ENCODE data around the gene SLC1A4. TPM values are rescaled to one million over a fixed set of nuclear protein-coding genes. Genes with fewer than 3 reads are reported as not detected.

SLC1A4 gene
- polyA plus RNA-seq, 1 of the 3 experiments (the other 2 are of a cell fraction), result 4.4 TPM

- ChIA-PET POLR2A (no interaction called here), CTCF (interaction anchor here (4.4 kb wide), 1 partner anchor 26 kb away, joined by 23 read pairs; no protein-coding TSS in a partner anchor)
- H3K9ac ChIP-seq, result no peak overlapping the region
- H3K9me3 ChIP-seq, result no peaks in the 10 kb centered on the region
- WGBS (ENCODE audit: low lambda C conversion rate), result 60% methylated on average over 12 of the region's 12 CpGs
- no peaks in the 10 kb centered on the region for H3K9me2 ChIP-seq
- no peaks in the 10 kb centered on the region for H3K36me3 ChIP-seq (replicated peaks in 1 of 2; ENCODE audit: control insufficient read depth in 1 of 2, insufficient read depth in 2 of 2, low read length in 1 of 2)
- no peaks in the 10 kb centered on the region for H3K27me3 ChIP-seq (ENCODE audit: insufficient read depth)
- H3K79me2 ChIP-seq (ENCODE audit: insufficient read depth), result no peaks in the 10 kb centered on the region
- DNase-seq, result no peak
- H3K4me2 ChIP-seq, result no peak overlapping the region
- H4K20me1 ChIP-seq (ENCODE audit: insufficient read depth), result no peaks in the 10 kb centered on the region
- no peaks in the 10 kb centered on the region for H3F3A ChIP-seq (replicated peaks; ENCODE audit: insufficient read depth)
- no peak overlapping the region for H3K4me3 ChIP-seq (ENCODE audit: low read depth in 2 of 2, low read length in 1 of 2)
- H3K4me1 ChIP-seq (ENCODE audit: control insufficient read depth in 1 of 2, insufficient read depth in 2 of 2, low read depth in 1 of 2, low read length in 1 of 2), result no peaks in the 10 kb centered on the region; a peak in 1 of 4 replicates
- H3K27ac ChIP-seq (ENCODE audit: low read depth in 2 of 2, low read length in 1 of 2), result no peak overlapping the region
- H2AFZ ChIP-seq (ENCODE audit: low read depth), result no peak overlapping the region
- TF ChIP-seq PBX3 (IDR thresholded peaks at IDR 0.05), result no peak
- no peak for TF ChIP-seq SIN3A (IDR thresholded peaks at IDR 0.05; ENCODE audit: borderline replicate concordance, low read depth, low read length)
- TF ChIP-seq FOSL2 (IDR thresholded peaks at IDR 0.05; ENCODE audit: borderline replicate concordance, low read depth), result no peak
- TF ChIP-seq FOXJ3 (CRISPR knock-in tag; IDR thresholded peaks at IDR 0.05), result no peak
- TF ChIP-seq TEAD4 (IDR thresholded peaks at IDR 0.05; ENCODE audit: borderline replicate concordance, insufficient read depth), result no peak
- no peak for TF ChIP-seq MAX (IDR thresholded peaks at IDR 0.05; ENCODE audit: low read depth)
- no peak for TF ChIP-seq NRF1 (IDR thresholded peaks at IDR 0.05; ENCODE audit: low read depth, low read length)
Measured at GRCh38 chr2:64943387-64944150, 45.6 kb upstream of the SLC1A4 start.

- CTCF ChIA-PET, result interaction anchor here (0.6 to 4.4 kb wide), 2 partner anchors 27 to 89 kb away, joined by 3 to 23 read pairs; no protein-coding TSS in a partner anchor
Measured at GRCh38 chr2:64944484-64944883, 44.7 kb upstream of the SLC1A4 start.

More at GRCh38 chr2:64944484-64944883, 44.7 kb upstream of the SLC1A4 start:
- Histone ChIP-seq H2AFZ (ENCODE audit: low read depth) (no peak overlapping the region), H3K9me2 (no peaks in the 10 kb centered on the region), H3K9me3 (no peaks in the 10 kb centered on the region), H4K20me1 (ENCODE audit: insufficient read depth) (no peaks in the 10 kb centered on the region), H3K79me2 (ENCODE audit: insufficient read depth) (no peaks in the 10 kb centered on the region), H3K9ac (no peak overlapping the region), H3K4me2 (no peak overlapping the region), H3K27ac (ENCODE audit: low read depth in 2 of 2, low read length in 1 of 2) (no peak overlapping the region), H3K4me1 (ENCODE audit: control insufficient read depth in 1 of 2, insufficient read depth in 2 of 2, low read depth in 1 of 2, low read length in 1 of 2) (no peaks in the 10 kb centered on the region; a peak in 1 of 4 replicates), H3K27me3 (ENCODE audit: insufficient read depth) (no peaks in the 10 kb centered on the region), H3K4me3 (ENCODE audit: low read depth in 2 of 2, low read length in 1 of 2) (no peak overlapping the region), H3K36me3 (replicated peaks in 1 of 2; ENCODE audit: control insufficient read depth in 1 of 2, insufficient read depth in 2 of 2, low read length in 1 of 2) (no peaks in the 10 kb centered on the region), H3F3A (replicated peaks; ENCODE audit: insufficient read depth) (no peaks in the 10 kb centered on the region)
- DNase-seq, result no peak
- 66% methylated on average over 4 of the region's 4 CpGs for WGBS (ENCODE audit: low lambda C conversion rate)
- TF ChIP-seq EP300 (IDR thresholded peaks at IDR 0.05; ENCODE audit: borderline replicate concordance in 1 of 2, low read depth in 1 of 2, low read length in 1 of 2) (no peak), FOXM1 (IDR thresholded peaks at IDR 0.05; ENCODE audit: low read depth) (no peak)
- POLR2A ChIA-PET, result no interaction called here

All from SK-N-SH (cell line).